Measurements from ENCODE around the gene CDK10.

Gene CDK10

GRCh38 chr16:89710709-89711564 lies 24.4 kb downstream of the CDK10 start:
- no peak for TF ChIP-seq CTCF (IDR thresholded peaks at IDR 0.05; ENCODE audit: control extremely low read depth, extremely low read depth, low read depth, missing control alignments)
- CTCF ChIA-PET: interaction anchor here (2.3 to 7.4 kb wide), 3 partner anchors 11 to 150 kb away, joined by 17 to 115 read pairs (median 24); partner anchors contain the start of gene SPATA2L
- no peak for DNase-seq (ENCODE audit: extremely low spot score)
- POLR2A ChIA-PET: interaction anchor here (0.6 to 0.9 kb wide), 2 partner anchors 13 to 52 kb away, joined by 3 to 7 read pairs; no protein-coding TSS in a partner anchor

GRCh38 chr16:89711601-89712273 lies 25.2 kb downstream of the CDK10 start:
- POLR2A ChIA-PET: interaction anchor here (0.6 kb wide), 1 partner anchor 128 kb away, joined by 3 read pairs; no protein-coding TSS in a partner anchor
- CTCF ChIA-PET: interaction anchor here (1.4 to 4.3 kb wide), 3 partner anchors 12 to 149 kb away, joined by 3 to 24 read pairs (median 6); partner anchors contain the start of gene SPATA2L
- peak; percentile 96 for DNase-seq (ENCODE audit: extremely low spot score)
- no peak for TF ChIP-seq CTCF (IDR thresholded peaks at IDR 0.05; ENCODE audit: control extremely low read depth, extremely low read depth, low read depth, missing control alignments)

DNA sequence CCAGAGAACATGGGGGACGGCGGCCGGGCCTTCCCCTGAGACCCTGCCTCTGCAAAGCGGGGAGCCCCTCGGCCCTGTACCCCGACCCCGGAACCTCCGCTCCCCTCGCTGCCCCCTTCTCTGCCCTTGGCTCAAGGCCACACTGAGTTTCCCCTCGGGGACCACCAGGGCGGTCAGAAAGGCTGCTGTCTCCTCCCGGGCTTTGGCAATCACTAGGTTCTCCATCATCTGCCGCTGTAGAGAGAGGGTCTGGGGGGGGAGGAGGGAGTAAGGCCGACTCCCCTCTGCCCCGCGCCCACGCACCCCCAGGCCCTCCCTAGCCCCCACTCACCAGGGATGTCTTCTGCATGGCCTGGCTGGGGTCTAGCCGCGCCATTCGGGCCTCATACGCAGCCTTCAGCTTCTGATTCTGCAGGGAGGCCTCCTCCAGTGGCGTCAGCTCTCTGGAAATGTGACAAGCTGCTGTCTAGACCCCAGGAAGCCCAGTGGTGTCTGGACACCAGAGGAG lies 25.8 kb downstream of the CDK10 start:
- TF ChIP-seq CTCF (IDR thresholded peaks at IDR 0.05; ENCODE audit: control extremely low read depth, extremely low read depth, low read depth, missing control alignments): no peak
- POLR2A ChIA-PET: no interaction called here
- CTCF ChIA-PET: interaction anchor here (1.1 to 1.9 kb wide), 4 partner anchors 9 to 149 kb away, joined by 3 to 6 read pairs (median 4); partner anchors contain the start of gene SPATA2L
- no peak for DNase-seq (ENCODE audit: extremely low spot score)

DNA sequence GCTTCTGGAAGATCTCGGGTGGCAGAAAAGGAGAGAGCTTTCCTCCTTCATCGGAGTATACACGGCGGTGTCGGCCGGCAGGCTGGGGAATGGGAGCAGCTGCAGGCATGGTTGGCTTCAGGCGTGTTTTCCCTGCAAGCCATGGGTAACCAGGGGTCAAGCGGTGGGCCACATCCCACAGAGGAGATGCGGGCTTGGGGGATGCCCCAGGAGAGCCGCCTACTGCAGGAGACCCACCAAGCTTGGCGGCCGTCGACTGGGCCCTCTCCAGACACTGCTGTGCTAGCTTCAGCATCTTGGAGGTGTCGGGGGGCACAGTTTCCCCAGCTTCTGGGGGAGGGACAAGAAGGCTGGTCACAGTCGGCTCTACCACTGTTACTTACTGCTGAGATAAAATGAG lies 30.0 kb downstream of the CDK10 start:
- CTCF ChIA-PET: interaction anchor here (0.9 to 5.4 kb wide), 7 partner anchors 10 to 145 kb away, joined by 3 to 33 read pairs (median 3); partner anchors contain the start of gene SPATA2L
- POLR2A ChIA-PET: no interaction called here
- no peak for DNase-seq (ENCODE audit: extremely low spot score)
- no peak for TF ChIP-seq CTCF (IDR thresholded peaks at IDR 0.05; ENCODE audit: control extremely low read depth, extremely low read depth, low read depth, missing control alignments)

GRCh38 chr16:89716916-89717687 lies 30.6 kb downstream of the CDK10 start:
- no peak for DNase-seq (ENCODE audit: extremely low spot score)
- no peak for TF ChIP-seq CTCF (IDR thresholded peaks at IDR 0.05; ENCODE audit: control extremely low read depth, extremely low read depth, low read depth, missing control alignments)
- POLR2A ChIA-PET: no interaction called here
- CTCF ChIA-PET: interaction anchor here (1.0 to 5.4 kb wide), 6 partner anchors 9 to 144 kb away, joined by 3 to 33 read pairs (median 4); partner anchors contain the start of gene SPATA2L

Data from GM10248 (cell line).